Keratinocyte (primary cell): Measurements from ENCODE around the gene ARHGAP28. TPM values are rescaled to one million over a fixed set of nuclear protein-coding genes. Genes with fewer than 3 reads are reported as not detected.

Source experiments
- DNase-seq: peaks from one replicate; pipeline ENCODE4 v3.0.0-alpha.2; 2011; ENCODE audit warnings: low read depth, missing footprints, low spot score
- FAIRE-seq: peaks from 2 replicates; lab custom pipeline; 2011; peaks lifted over from hg19 to GRCh38; lab: Jason Lieb, UNC
- H2AFZ ChIP-seq: 2 replicates; pipeline ENCODE4 v1.6.0; 2012; ENCODE audit warnings: low read length, control low read depth, inconsistent platforms; ENCODE audit not compliant: control insufficient read depth
- H3K27ac ChIP-seq: 2 replicates; pipeline ENCODE4 v1.5.1; 2011; ENCODE audit warnings: low read length; ENCODE audit not compliant: control insufficient read depth, insufficient read depth
- H3K27me3 ChIP-seq: 3 replicates; pipeline ENCODE4 v1.6.0; 2011; ENCODE audit warnings: low read length; ENCODE audit not compliant: control insufficient read depth, insufficient read depth; ENCODE audit errors: extremely low read depth
- H3K36me3 ChIP-seq, 2 experiments: 2 replicates in 1 of 2; 3 replicates in 1 of 2; pipeline ENCODE4 v1.5.1; 2011; ENCODE audit warnings: low read length in 2 of 2, mild to moderate bottlenecking in 1 of 2; ENCODE audit not compliant: control insufficient read depth in 2 of 2, insufficient read depth in 2 of 2; ENCODE audit errors: extremely low read depth in 1 of 2
- H3K4me1 ChIP-seq: 3 replicates; pipeline ENCODE4 v1.5.1; 2011; ENCODE audit warnings: low read length; ENCODE audit not compliant: control insufficient read depth, insufficient read depth; ENCODE audit errors: extremely low read depth
- H3K4me2 ChIP-seq: 3 replicates; pipeline ENCODE4 v1.6.0; 2011; ENCODE audit warnings: low read depth, low read length; ENCODE audit not compliant: control insufficient read depth, insufficient read depth; ENCODE audit errors: extremely low read depth
- H3K4me3 ChIP-seq, 3 experiments: fragments of 200-600 bp in 1 of 3; sonication (generic) in 1 of 3; 2 replicates in 2 of 3; 3 replicates in 1 of 3; pipeline ENCODE4 v1.5.1; 2011 to 2016; ENCODE audit warnings: low read length in 3 of 3, mild to moderate bottlenecking in 3 of 3, control low read depth in 2 of 3, inconsistent platforms in 1 of 3, low read depth in 1 of 3, mixed read lengths in 1 of 3, mixed run types in 1 of 3, moderate library complexity in 1 of 3; ENCODE audit not compliant: control insufficient read depth in 2 of 3, insufficient read depth in 2 of 3; ENCODE audit errors: extremely low read depth in 1 of 3
- H3K79me2 ChIP-seq: 2 replicates; pipeline ENCODE4 v1.6.0; 2012; ENCODE audit warnings: low read length; ENCODE audit not compliant: control insufficient read depth, insufficient read depth
- H3K9ac ChIP-seq: 3 replicates; pipeline ENCODE4 v1.6.0; 2011; ENCODE audit warnings: low read length; ENCODE audit not compliant: control insufficient read depth, insufficient read depth; ENCODE audit errors: extremely low read depth
- H3K9me1 ChIP-seq: 3 replicates; pipeline ENCODE4 v1.6.0; 2011; ENCODE audit warnings: low read length; ENCODE audit not compliant: control insufficient read depth, insufficient read depth; ENCODE audit errors: extremely low read depth
- H3K9me3 ChIP-seq: 2 replicates; pipeline ENCODE4 v1.5.1; 2012; ENCODE audit warnings: low read depth, low read length; ENCODE audit not compliant: control insufficient read depth
- H4K20me1 ChIP-seq: 3 replicates; pipeline ENCODE4 v1.6.0; 2011; ENCODE audit warnings: low read length; ENCODE audit not compliant: control insufficient read depth, insufficient read depth; ENCODE audit errors: extremely low read depth
- CTCF ChIP-seq, 3 experiments: IDR thresholded peaks in 1 of 3; conservative IDR thresholded peaks in 1 of 3; optimal IDR thresholded peaks in 1 of 3; 2 replicates in 2 of 3; 3 replicates in 1 of 3; pipeline versions ENCODE3 to v1.5.1; 2011; ENCODE audit warnings: low read length in 3 of 3, mild to moderate bottlenecking in 3 of 3, moderate library complexity in 2 of 3, control low read depth in 1 of 3, inconsistent platforms in 1 of 3; ENCODE audit not compliant: insufficient read depth in 2 of 3; ENCODE audit errors: extremely low read depth in 1 of 3
- EZH2 ChIP-seq: IDR thresholded peaks from one replicate; pipeline ENCODE4 v1.6.1; 2012; ENCODE audit warnings: inconsistent platforms, mild to moderate bottlenecking, low read length, moderate library complexity
- dilution Hi-C: fragments of 300-500 bp; cut with MboI; formaldehyde crosslinking; loops from one replicate; pipeline ENCODE4 v1.7.0; 2020; ENCODE audit warnings: low sequenced_read_pairs; ENCODE audit not compliant: extremely low pct_ligation_motif_present
- polyA plus RNA-seq, 5 experiments: library from polyadenylated mRNA; depleted of rRNA in 3 of 5; stranded (reverse) in 3 of 5; stranded (forward) in 1 of 5; unstranded in 1 of 5; fragments of >200 nt; gene quantifications; 1 replicate in 1 of 5; 2 replicates in 3 of 5; 3 replicates in 1 of 5; pipeline versions ENCODE4 v1.2.1 to v1.2.3, GENCODE V29; 2011 to 2012; ENCODE audit warnings: missing spikeins in 2 of 5, low read depth in 1 of 5, low replicate concordance in 1 of 5

Gene ARHGAP28
- polyA plus RNA-seq, 1 donor (not counting 4 experiments of a cell fraction or from before 2014, with no cell fraction given), result 0.43 TPM

- H3K27ac ChIP-seq, result no peak overlapping the region
- no peaks in the 10 kb centered on the region for H3K9me1 ChIP-seq
- H3K9ac ChIP-seq, result no peak overlapping the region
- dilution Hi-C loops, result no loop called here
- no peaks in the 10 kb centered on the region for H4K20me1 ChIP-seq
- H3K4me2 ChIP-seq, result no peak overlapping the region
- no peaks in the 10 kb centered on the region for H3K36me3 ChIP-seq
- H3K4me3 ChIP-seq, result no peak overlapping the region
- H3K79me2 ChIP-seq, result no peaks in the 10 kb centered on the region
- peaks cover 5% of the 10 kb centered on the region for H3K4me1 ChIP-seq
- H3K27me3 ChIP-seq, result no peaks in the 10 kb centered on the region
- DNase-seq (no peak), FAIRE-seq (no peak)
- no peak for TF ChIP-seq CTCF (optimal IDR thresholded peaks at IDR 0.05 in 1 of 3, IDR thresholded peaks at IDR 0.05 in 1 of 3, conservative IDR thresholded peaks at IDR 0.05 in 1 of 3; ENCODE audit: extremely low read depth in 1 of 3, insufficient read depth in 2 of 3, low read length in 3 of 3)
- no peak for TF ChIP-seq EZH2
- H2AFZ ChIP-seq, result no peak overlapping the region
- no peaks in the 10 kb centered on the region for H3K9me3 ChIP-seq
Measured at GRCh38 chr18:6741786-6742185, 12.3 kb downstream of the ARHGAP28 start.

- no peaks in the 10 kb centered on the region for H3K27me3 ChIP-seq
- no peaks in the 10 kb centered on the region for H3K79me2 ChIP-seq
- no peak overlapping the region for H3K4me3 ChIP-seq
- FAIRE-seq, result no peak
- no peak overlapping the region for H2AFZ ChIP-seq
- H3K9ac ChIP-seq, result no peak overlapping the region
- no peak for TF ChIP-seq EZH2
- TF ChIP-seq CTCF (optimal IDR thresholded peaks at IDR 0.05 in 1 of 3, IDR thresholded peaks at IDR 0.05 in 1 of 3, conservative IDR thresholded peaks at IDR 0.05 in 1 of 3; ENCODE audit: extremely low read depth in 1 of 3, insufficient read depth in 2 of 3, low read length in 3 of 3), result no peak
- no peak for DNase-seq
- dilution Hi-C loops, result no loop called here
- H3K4me2 ChIP-seq, result no peak overlapping the region
- H3K9me3 ChIP-seq, result no peaks in the 10 kb centered on the region
- H3K4me1 ChIP-seq, result peaks cover 5% of the 10 kb centered on the region
- H3K36me3 ChIP-seq, result no peaks in the 10 kb centered on the region
- H3K27ac ChIP-seq, result no peak overlapping the region
- no peaks in the 10 kb centered on the region for H4K20me1 ChIP-seq
- no peaks in the 10 kb centered on the region for H3K9me1 ChIP-seq
Measured at GRCh38 chr18:6743999-6744398, 14.5 kb downstream of the ARHGAP28 start.
